Gastrocnemius medialis (tissue), 4 donors: ENCODE measurements around the gene TAS2R46. TPM values are rescaled to one million over a fixed set of nuclear protein-coding genes. Genes with fewer than 3 reads are reported as not detected.

ENCODE experiments used
- ATAC-seq, 2 donors: fragments of 150-250 bp; one replicate each; pipeline ENCODE4 v1.9.1; 2016
- DNase-seq, 2 donors: peaks; one replicate each; pipeline ENCODE4 v3.0.0-alpha.2; 2019
- H3K27ac ChIP-seq, 4 donors: fragments of 200-600 bp; sonication (generic); 1 replicate in 1 of 4; 2 replicates in 3 of 4; pipeline ENCODE4 v1.5.1; 2016 to 2018; ENCODE audit warnings: mild to moderate bottlenecking in 2 of 4, moderate library complexity in 1 of 4
- H3K27me3 ChIP-seq, 3 donors: fragments of 200-600 bp; sonication (generic) in 2 of 3; 1 replicate in 1 of 3; 2 replicates in 2 of 3; pipeline versions ENCODE4 v1.5.1 to v1.6.0; 2016 to 2019; ENCODE audit warnings: mild to moderate bottlenecking in 1 of 3, moderate library complexity in 1 of 3
- H3K36me3 ChIP-seq, 2 donors: fragments of 200-600 bp; sonication (generic) in 1 of 2; one replicate each; pipeline ENCODE4 v1.5.1; 2017 to 2018
- H3K4me1 ChIP-seq, 2 donors: fragments of 200-600 bp; sonication (generic) in 1 of 2; one replicate each; pipeline ENCODE4 v1.5.1; 2016 to 2017; ENCODE audit warnings: mild to moderate bottlenecking in 2 of 2
- H3K4me3 ChIP-seq, 4 donors: fragments of 200-600 bp; sonication (generic) in 3 of 4; 1 replicate in 1 of 4; 2 replicates in 3 of 4; pipeline ENCODE4 v1.5.1; 2016 to 2019; ENCODE audit warnings: mild to moderate bottlenecking in 2 of 4
- H3K9me3 ChIP-seq, 3 donors: fragments of 200-600 bp; sonication (generic) in 2 of 3; 1 replicate in 1 of 3; 2 replicates in 2 of 3; pipeline ENCODE4 v1.5.1; 2016 to 2019
- CTCF ChIP-seq, 5 experiments: fragments of 450-650 bp in 3 of 5; fragments of 200-600 bp in 2 of 5; sonication (generic) in 2 of 5; IDR thresholded peaks in 4 of 5; conservative IDR thresholded peaks in 1 of 5; 1 replicate in 4 of 5; 2 replicates in 1 of 5; pipeline ENCODE4 v1.5.1; 2016 to 2019; ENCODE audit warnings: antibody characterized with exemption in 5 of 5, mild to moderate bottlenecking in 3 of 5, moderate library complexity in 3 of 5
- POLR2A ChIP-seq, 2 donors: fragments of 450-650 bp; IDR thresholded peaks; one replicate each; pipeline ENCODE4 v1.6.1; 2017; ENCODE audit warnings: antibody characterized with exemption in 2 of 2, mild to moderate bottlenecking in 2 of 2, moderate library complexity in 2 of 2
- in situ Hi-C, 4 donors: fragments of 200-750 bp; cut with MboI; loops; one replicate each; pipeline versions ENCODE4 v1.15.0 to v1.8.0; 2017; ENCODE audit warnings: low sequenced_read_pairs in 4 of 4
- intact Hi-C: fragments of 100-400 bp; cut with DNase I; formaldehyde crosslinking; loops from one replicate; pipeline ENCODE4 v1.15.1; 2023; ENCODE audit warnings: low total_unique reads
- total RNA-seq, 4 donors: library from RNA; depleted of rRNA; stranded (reverse); fragments of >200 nt; gene quantifications; one replicate each; pipeline versions ENCODE4 v1.1.0 to v1.2.3, GENCODE V29; 2016

TAS2R46 gene
- total RNA-seq, 4 donors from 2014 or later = 1.5 TPM; not detected in 3

- DNase-seq = no peak
- H3K4me1 ChIP-seq = no peaks in the 10 kb centered on the region
- intact Hi-C loops = no loop called here
- H3K27ac ChIP-seq = no peak within 1 kb of the TSS
- in situ Hi-C loops = no loop called here
- no peak for ATAC-seq
- no peak within 1 kb of the TSS for H3K4me3 ChIP-seq
- H3K36me3 ChIP-seq = no peaks in the 10 kb centered on the region
- H3K9me3 ChIP-seq = no peaks in the 10 kb centered on the region
- no peak for TF ChIP-seq POLR2A (IDR thresholded peaks at IDR 0.05)
- no peak for TF ChIP-seq CTCF (IDR thresholded peaks at IDR 0.05 in 4 of 5, conservative IDR thresholded peaks at IDR 0.05 in 1 of 5)
- H3K27me3 ChIP-seq = no peaks in the 10 kb centered on the region
Measured at GRCh38 chr12:11092128-11092527, 30.0 kb upstream of the TAS2R46 start, which contains the start of gene TAS2R43. Gene TAS2R43, minus strand, starts transcription at chr12:11092313. Its CDS starts 84 bp downstream, at chr12:11092229.

- no peak for DNase-seq
- in situ Hi-C loops = no loop called here
- H3K27ac ChIP-seq = no peak overlapping the region
- TF ChIP-seq CTCF (IDR thresholded peaks at IDR 0.05 in 4 of 5, conservative IDR thresholded peaks at IDR 0.05 in 1 of 5) = no peak
- no peak for TF ChIP-seq POLR2A (IDR thresholded peaks at IDR 0.05)
- H3K9me3 ChIP-seq = no peaks in the 10 kb centered on the region
- H3K36me3 ChIP-seq = no peaks in the 10 kb centered on the region
- no peak overlapping the region for H3K4me3 ChIP-seq
- intact Hi-C loops = no loop called here
- no peaks in the 10 kb centered on the region for H3K27me3 ChIP-seq
- H3K4me1 ChIP-seq = no peaks in the 10 kb centered on the region
- no peak for ATAC-seq
Measured at GRCh38 chr12:11089246-11089645, 27.2 kb upstream of the TAS2R46 start.

GRCh38 chr12:11085419-11085818 lies 23.3 kb upstream of the TAS2R46 start:
- Histone ChIP-seq H3K9me3 (peaks cover 0 to 8% (median 0%) of the 10 kb centered on the region in 3 donors), H3K27ac (no peak overlapping the region), H3K36me3 (no peaks in the 10 kb centered on the region), H3K27me3 (no peaks in the 10 kb centered on the region), H3K4me3 (no peak overlapping the region), H3K4me1 (no peaks in the 10 kb centered on the region)
- intact Hi-C loops (no loop called here), in situ Hi-C loops (no loop called here)
- ATAC-seq (no peak), DNase-seq (no peak)
- TF ChIP-seq POLR2A (IDR thresholded peaks at IDR 0.05) (no peak), CTCF (IDR thresholded peaks at IDR 0.05 in 4 of 5, conservative IDR thresholded peaks at IDR 0.05 in 1 of 5) (no peak)

GRCh38 chr12:11081987-11082386 lies 19.9 kb upstream of the TAS2R46 start:
- in situ Hi-C loops (no loop called here), intact Hi-C loops (no loop called here)
- ATAC-seq = no peak
- no peak for DNase-seq
- Histone ChIP-seq H3K27me3 (no peaks in the 10 kb centered on the region), H3K36me3 (no peaks in the 10 kb centered on the region), H3K9me3 (peaks cover 0 to 8% (median 0%) of the 10 kb centered on the region in 3 donors), H3K4me3 (no peak overlapping the region), H3K27ac (no peak overlapping the region), H3K4me1 (no peaks in the 10 kb centered on the region)
- no peak for TF ChIP-seq CTCF (IDR thresholded peaks at IDR 0.05 in 4 of 5, conservative IDR thresholded peaks at IDR 0.05 in 1 of 5)
- TF ChIP-seq POLR2A (IDR thresholded peaks at IDR 0.05) = no peak

GRCh38 chr12:11078246-11078645 lies 16.2 kb upstream of the TAS2R46 start:
- intact Hi-C loops = no loop called here
- peaks cover 0 to 8% (median 0%) of the 10 kb centered on the region in 3 donors for H3K9me3 ChIP-seq
- no peak for TF ChIP-seq POLR2A (IDR thresholded peaks at IDR 0.05)
- TF ChIP-seq CTCF (IDR thresholded peaks at IDR 0.05 in 4 of 5, conservative IDR thresholded peaks at IDR 0.05 in 1 of 5) = no peak
- no peaks in the 10 kb centered on the region for H3K27me3 ChIP-seq
- in situ Hi-C loops = no loop called here
- no peaks in the 10 kb centered on the region for H3K36me3 ChIP-seq
- DNase-seq (no peak), ATAC-seq (no peak)
- H3K4me3 ChIP-seq = no peak overlapping the region
- no peaks in the 10 kb centered on the region for H3K4me1 ChIP-seq
- H3K27ac ChIP-seq = no peak overlapping the region
